ENCODE measurements around the gene NUP93.

DNA sequence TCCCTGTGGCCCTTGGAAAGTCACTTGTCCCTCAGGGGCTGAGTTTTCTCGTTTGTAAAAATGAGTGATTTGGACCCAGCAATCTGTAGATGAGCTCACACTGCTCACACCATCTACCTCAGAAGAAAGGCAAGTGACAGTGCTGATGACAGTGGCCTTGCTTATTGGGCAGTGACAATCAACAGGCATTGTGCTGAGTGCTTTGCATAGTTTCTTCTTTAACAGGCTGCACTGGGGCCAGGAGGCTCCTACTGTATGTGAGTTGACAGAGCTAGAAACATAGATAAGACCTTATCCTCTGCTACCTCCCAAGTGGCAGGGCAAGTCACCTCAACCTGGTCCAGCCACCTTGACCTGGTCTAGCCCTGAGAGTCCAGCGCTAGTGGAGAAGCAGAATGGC, 105.4 kb downstream of the NUP93 start:
- TF ChIP-seq, protein P1, sequence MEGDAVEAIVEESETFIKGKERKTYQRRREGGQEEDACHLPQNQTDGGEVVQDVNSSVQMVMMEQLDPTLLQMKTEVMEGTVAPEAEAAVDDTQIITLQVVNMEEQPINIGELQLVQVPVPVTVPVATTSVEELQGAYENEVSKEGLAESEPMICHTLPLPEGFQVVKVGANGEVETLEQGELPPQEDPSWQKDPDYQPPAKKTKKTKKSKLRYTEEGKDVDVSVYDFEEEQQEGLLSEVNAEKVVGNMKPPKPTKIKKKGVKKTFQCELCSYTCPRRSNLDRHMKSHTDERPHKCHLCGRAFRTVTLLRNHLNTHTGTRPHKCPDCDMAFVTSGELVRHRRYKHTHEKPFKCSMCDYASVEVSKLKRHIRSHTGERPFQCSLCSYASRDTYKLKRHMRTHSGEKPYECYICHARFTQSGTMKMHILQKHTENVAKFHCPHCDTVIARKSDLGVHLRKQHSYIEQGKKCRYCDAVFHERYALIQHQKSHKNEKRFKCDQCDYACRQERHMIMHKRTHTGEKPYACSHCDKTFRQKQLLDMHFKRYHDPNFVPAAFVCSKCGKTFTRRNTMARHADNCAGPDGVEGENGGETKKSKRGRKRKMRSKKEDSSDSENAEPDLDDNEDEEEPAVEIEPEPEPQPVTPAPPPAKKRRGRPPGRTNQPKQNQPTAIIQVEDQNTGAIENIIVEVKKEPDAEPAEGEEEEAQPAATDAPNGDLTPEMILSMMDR (conservative IDR thresholded peaks at IDR 0.05; ENCODE audit: low read length): no peak
- no peak for TF ChIP-seq EZH2phosphoT487 (IDR thresholded peaks at IDR 0.05; ENCODE audit: borderline replicate concordance)

Measured in Loucy (cell line).